Astrocyte (in vitro differentiated cells and primary cell): ENCODE measurements around the gene UTP3. TPM values are rescaled to one million over a fixed set of nuclear protein-coding genes. Genes with fewer than 3 reads are reported as not detected.

Experiments
- DNase-seq: peaks from one replicate; pipeline ENCODE4 v3.0.0-alpha.2; 2010; ENCODE audit warnings: low read depth
- FAIRE-seq: peaks from 2 replicates; lab custom pipeline; 2011; peaks lifted over from hg19 to GRCh38; lab: Jason Lieb, UNC
- H2AFZ ChIP-seq: 2 replicates; pipeline ENCODE4 v1.6.0; 2012; ENCODE audit warnings: low read depth, low read length, inconsistent platforms
- H3K27ac ChIP-seq: 2 replicates; pipeline ENCODE4 v1.5.1; 2011; ENCODE audit warnings: low read depth, low read length, inconsistent platforms
- H3K27me3 ChIP-seq: 2 replicates; pipeline ENCODE4 v1.6.0; 2011; ENCODE audit warnings: low read length, inconsistent platforms; ENCODE audit not compliant: insufficient read depth
- H3K36me3 ChIP-seq: 2 replicates; pipeline ENCODE4 v1.5.1; 2011; ENCODE audit warnings: low read length, inconsistent platforms; ENCODE audit not compliant: insufficient read depth
- H3K4me1 ChIP-seq: 2 replicates; pipeline ENCODE4 v1.5.1; 2011; ENCODE audit warnings: low read length, inconsistent platforms; ENCODE audit not compliant: insufficient read depth
- H3K4me2 ChIP-seq: 2 replicates; pipeline ENCODE4 v1.6.0; 2012; ENCODE audit warnings: low read length, inconsistent platforms
- H3K4me3 ChIP-seq: 2 replicates; pipeline ENCODE4 v1.5.1; 2011; ENCODE audit warnings: low read depth, mild to moderate bottlenecking, low read length, inconsistent platforms; ENCODE audit not compliant: insufficient read depth
- H3K79me2 ChIP-seq: 2 replicates; pipeline ENCODE4 v1.6.0; 2012; ENCODE audit warnings: mild to moderate bottlenecking, low read length, inconsistent platforms; ENCODE audit not compliant: insufficient read depth
- H3K9ac ChIP-seq: 2 replicates; pipeline ENCODE4 v1.6.0; 2012; ENCODE audit warnings: mild to moderate bottlenecking, low read length, inconsistent platforms
- H3K9me3 ChIP-seq: 2 replicates; pipeline ENCODE4 v1.5.1; 2012; ENCODE audit warnings: low read depth, mild to moderate bottlenecking, low read length, inconsistent platforms; ENCODE audit not compliant: insufficient read depth
- H4K20me1 ChIP-seq: 2 replicates; pipeline ENCODE4 v1.6.0; 2012; ENCODE audit warnings: low read length, inconsistent platforms; ENCODE audit not compliant: insufficient read depth
- H3K27ac Mint-ChIP-seq: one replicate; pipeline ENCODE4 v1.8.0; 2021; ENCODE audit warnings: mild to moderate bottlenecking, mixed read lengths; ENCODE audit not compliant: unreplicated experiment
- H3K27me3 Mint-ChIP-seq: one replicate; pipeline ENCODE4 v1.8.0; 2021; ENCODE audit warnings: low read depth, mixed read lengths; ENCODE audit not compliant: unreplicated experiment
- H3K36me3 Mint-ChIP-seq: one replicate; pipeline ENCODE4 v1.8.0; 2021; ENCODE audit warnings: low read depth, mixed read lengths; ENCODE audit not compliant: unreplicated experiment
- H3K4me1 Mint-ChIP-seq: one replicate; pipeline ENCODE4 v1.8.0; 2021; ENCODE audit warnings: low read depth, mixed read lengths; ENCODE audit not compliant: unreplicated experiment
- H3K4me3 Mint-ChIP-seq: one replicate; pipeline ENCODE4 v1.8.0; 2021; ENCODE audit warnings: mild to moderate bottlenecking, moderate library complexity, mixed read lengths; ENCODE audit not compliant: unreplicated experiment
- H3K9me3 Mint-ChIP-seq: one replicate; pipeline ENCODE4 v1.8.0; 2021; ENCODE audit warnings: mild to moderate bottlenecking, mixed read lengths; ENCODE audit not compliant: unreplicated experiment
- EZH2 ChIP-seq: IDR thresholded peaks from 2 replicates; pipeline ENCODE4 v1.6.1; 2012; ENCODE audit warnings: mild to moderate bottlenecking, low read length, inconsistent platforms; ENCODE audit not compliant: insufficient read depth
- total RNA-seq: library from RNA; stranded (reverse); gene quantifications from 2 replicates; pipeline ENCODE4 v1.2.1, GENCODE V29; 2021
- TF ChIP-seq, protein P1 (sequence below): IDR thresholded peaks from 2 replicates; pipeline ENCODE4 v1.5.1; 2011; ENCODE audit warnings: low read depth, mild to moderate bottlenecking, inconsistent platforms, low read length, moderate library complexity; ENCODE audit not compliant: insufficient read depth

Gene UTP3
- total RNA-seq, 1 donor from 2014 or later = 37.0 TPM

DNA sequence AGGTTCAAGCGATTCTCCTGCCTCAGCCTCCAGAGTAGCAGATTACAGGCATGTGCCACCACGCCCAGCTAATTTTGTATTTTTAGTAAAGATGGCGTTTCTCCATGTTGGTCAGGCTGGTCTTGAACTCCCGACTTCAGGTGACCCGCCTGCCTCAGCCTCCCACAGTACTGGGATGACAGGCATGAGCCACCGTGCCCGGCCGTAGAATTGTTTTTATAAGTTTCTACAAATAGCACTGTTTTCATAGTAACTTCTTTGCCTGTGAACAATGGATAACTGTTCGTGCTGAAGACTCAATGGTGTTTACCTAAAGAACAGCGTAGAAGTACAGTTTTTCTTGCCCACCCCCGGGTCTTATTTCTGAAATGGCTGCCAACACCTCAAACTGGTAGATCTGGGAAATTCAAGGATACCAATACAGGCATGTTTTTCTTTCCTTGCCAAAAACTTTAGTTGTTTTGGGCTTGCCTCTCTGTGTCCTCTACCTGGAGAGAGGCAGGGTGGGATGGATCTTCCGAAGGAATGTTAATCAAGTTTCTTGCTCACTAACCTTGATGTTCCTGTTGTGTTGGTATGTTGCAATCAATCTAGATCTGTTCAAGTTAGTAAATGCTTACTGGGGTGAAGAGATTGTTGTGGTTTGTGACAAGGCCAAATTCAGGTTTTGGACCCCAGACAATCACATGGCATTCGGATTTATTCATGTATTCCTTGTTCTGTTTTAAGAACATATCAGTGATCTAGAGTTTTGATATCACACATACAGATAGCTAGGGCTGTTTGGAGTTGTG is 30.7 kb downstream of the UTP3 start:
- TF ChIP-seq EZH2 = no peak
- TF ChIP-seq, protein P1, sequence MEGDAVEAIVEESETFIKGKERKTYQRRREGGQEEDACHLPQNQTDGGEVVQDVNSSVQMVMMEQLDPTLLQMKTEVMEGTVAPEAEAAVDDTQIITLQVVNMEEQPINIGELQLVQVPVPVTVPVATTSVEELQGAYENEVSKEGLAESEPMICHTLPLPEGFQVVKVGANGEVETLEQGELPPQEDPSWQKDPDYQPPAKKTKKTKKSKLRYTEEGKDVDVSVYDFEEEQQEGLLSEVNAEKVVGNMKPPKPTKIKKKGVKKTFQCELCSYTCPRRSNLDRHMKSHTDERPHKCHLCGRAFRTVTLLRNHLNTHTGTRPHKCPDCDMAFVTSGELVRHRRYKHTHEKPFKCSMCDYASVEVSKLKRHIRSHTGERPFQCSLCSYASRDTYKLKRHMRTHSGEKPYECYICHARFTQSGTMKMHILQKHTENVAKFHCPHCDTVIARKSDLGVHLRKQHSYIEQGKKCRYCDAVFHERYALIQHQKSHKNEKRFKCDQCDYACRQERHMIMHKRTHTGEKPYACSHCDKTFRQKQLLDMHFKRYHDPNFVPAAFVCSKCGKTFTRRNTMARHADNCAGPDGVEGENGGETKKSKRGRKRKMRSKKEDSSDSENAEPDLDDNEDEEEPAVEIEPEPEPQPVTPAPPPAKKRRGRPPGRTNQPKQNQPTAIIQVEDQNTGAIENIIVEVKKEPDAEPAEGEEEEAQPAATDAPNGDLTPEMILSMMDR = no peak
- Histone ChIP-seq H3K4me3 (no peak overlapping the region), H3K27ac (no peak overlapping the region), H3K36me3 (no peaks in the 10 kb centered on the region), H3K79me2 (peaks cover 78% of the 10 kb centered on the region), H3K4me2 (no peak overlapping the region), H3K9me3 (no peaks in the 10 kb centered on the region), H4K20me1 (peaks cover 9% of the 10 kb centered on the region), H3K4me1 (peaks cover 7% of the 10 kb centered on the region), H3K27me3 (no peaks in the 10 kb centered on the region), H3K9ac (no peak overlapping the region), H2AFZ (no peak overlapping the region)
- Mint-ChIP-seq H3K27me3 (no peaks in the 10 kb centered on the region), H3K9me3 (no peaks in the 10 kb centered on the region), H3K4me3 (no peak overlapping the region), H3K27ac (no peak overlapping the region), H3K4me1 (peaks cover 17% of the 10 kb centered on the region), H3K36me3 (no peaks in the 10 kb centered on the region)
- FAIRE-seq = no peak
- DNase-seq = peak; percentile 49

DNA sequence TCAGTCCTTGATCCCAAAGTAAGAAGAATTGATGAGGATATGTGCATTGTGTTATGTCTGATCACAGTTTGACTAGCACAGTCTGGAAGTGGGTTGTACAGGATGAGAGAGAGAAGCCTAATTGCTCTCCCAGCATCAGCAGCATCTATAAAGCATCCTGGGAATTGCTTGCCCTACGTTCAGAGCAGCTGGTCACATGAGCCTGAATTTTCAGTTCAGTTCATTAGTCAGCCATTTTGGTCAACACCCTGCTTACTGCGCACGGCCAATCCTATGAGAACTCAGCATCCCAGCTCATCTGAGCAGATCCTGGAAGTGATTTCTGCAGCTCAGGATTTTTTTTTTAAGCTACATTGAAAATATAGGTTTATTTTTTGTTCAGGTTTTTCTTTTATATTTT is 33.4 kb downstream of the UTP3 start, which contains the start of gene RUFY3:
Gene RUFY3, plus strand, starts transcription at position 218 of the 400 bp plus-strand sequence. CDS start 610 bp downstream, outside the sequence.
- peak within 1 kb of the TSS; percentile 42 for H2AFZ ChIP-seq
- peak; percentile 96 for DNase-seq
- peak within 1 kb of the TSS; percentile 97 for H3K27ac Mint-ChIP-seq
- no peaks in the 10 kb centered on the region for H3K36me3 ChIP-seq
- FAIRE-seq = peak; percentile 94
- H3K4me1 Mint-ChIP-seq = peaks cover 17% of the 10 kb centered on the region
- no peak for TF ChIP-seq EZH2
- H3K27ac ChIP-seq = peak within 1 kb of the TSS; percentile 89
- no peaks in the 10 kb centered on the region for H3K36me3 Mint-ChIP-seq
- no peaks in the 10 kb centered on the region for H3K9me3 Mint-ChIP-seq
- peak within 1 kb of the TSS; percentile 82 for H3K4me3 Mint-ChIP-seq
- H3K9ac ChIP-seq = peak within 1 kb of the TSS; percentile 84
- peak within 1 kb of the TSS; percentile 87 for H3K4me2 ChIP-seq
- no peaks in the 10 kb centered on the region for H3K9me3 ChIP-seq
- H3K4me3 ChIP-seq = peak within 1 kb of the TSS; percentile 80
- H3K27me3 Mint-ChIP-seq = no peaks in the 10 kb centered on the region
- H4K20me1 ChIP-seq = peaks cover 11% of the 10 kb centered on the region
- peaks cover 80% of the 10 kb centered on the region for H3K79me2 ChIP-seq
- peaks cover 11% of the 10 kb centered on the region for H3K4me1 ChIP-seq
- H3K27me3 ChIP-seq = no peaks in the 10 kb centered on the region

DNA sequence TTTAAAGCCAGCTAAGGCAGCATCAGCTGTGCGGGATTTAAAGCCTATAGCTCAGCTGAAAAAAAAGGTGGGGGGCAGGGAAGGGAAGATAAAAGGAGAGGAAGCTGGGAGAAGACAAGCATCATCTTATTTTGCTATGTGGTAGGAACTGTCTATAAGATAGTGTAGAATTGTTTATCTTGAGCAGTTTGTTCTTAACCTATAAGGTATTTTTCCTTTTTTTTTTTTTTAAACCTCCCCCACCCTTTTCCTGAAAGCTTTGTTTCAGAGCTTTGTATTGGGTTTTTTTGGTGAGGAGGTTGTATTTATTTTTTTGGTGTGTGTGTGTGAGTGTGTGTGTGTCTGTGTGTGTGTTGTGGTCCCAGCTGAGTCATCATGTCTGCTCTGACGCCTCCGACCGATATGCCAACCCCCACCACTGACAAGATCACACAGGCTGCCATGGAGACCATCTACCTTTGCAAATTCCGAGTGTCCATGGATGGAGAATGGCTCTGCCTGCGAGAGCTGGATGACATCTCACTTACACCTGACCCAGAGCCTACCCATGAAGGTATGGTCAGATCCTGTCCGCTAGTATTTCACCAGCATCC is 34.0 kb downstream of the UTP3 start:
- Histone ChIP-seq H3K27me3 (no peaks in the 10 kb centered on the region), H3K9me3 (no peaks in the 10 kb centered on the region), H3K9ac (peak overlapping the region; percentile 84), H3K4me1 (peaks cover 11% of the 10 kb centered on the region), H3K27ac (peak overlapping the region; percentile 89), H3K36me3 (no peaks in the 10 kb centered on the region), H3K79me2 (peaks cover 78% of the 10 kb centered on the region), H4K20me1 (peaks cover 11% of the 10 kb centered on the region), H3K4me2 (peak overlapping the region; percentile 87), H3K4me3 (peak overlapping the region; percentile 80), H2AFZ (peak overlapping the region; percentile 42)
- Mint-ChIP-seq H3K27ac (peak overlapping the region; percentile 97), H3K27me3 (no peaks in the 10 kb centered on the region), H3K9me3 (no peaks in the 10 kb centered on the region), H3K4me3 (peak overlapping the region; percentile 82), H3K36me3 (no peaks in the 10 kb centered on the region), H3K4me1 (peaks cover 17% of the 10 kb centered on the region)
- TF ChIP-seq, protein P1 = no peak
- no peak for TF ChIP-seq EZH2
- DNase-seq (peak; percentile 86), FAIRE-seq (peak; percentile 54)
